ENCODE data around the gene TMEM52. TPM values are rescaled to one million over a fixed set of nuclear protein-coding genes. Genes with fewer than 3 reads are reported as not detected.

Gene TMEM52
- total RNA-seq, 1 experiment from 2014 or later = 9.6 TPM

- Mint-ChIP-seq H3K36me3 (ENCODE audit: insufficient read depth in 1 of 3, low read depth in 3 of 3) (no peaks in the 10 kb centered on the region), H3K27me3 (ENCODE audit: low read depth) (peaks cover 4% of the 10 kb centered on the region), H3K9me3 (peaks cover 5% of the 10 kb centered on the region in 2 experiments; a peak in 2 of 5 replicates), H3K4me1 (peaks cover 0 to 5% of the 10 kb centered on the region in 2 experiments; a peak in 2 of 4 replicates), H3K27ac (peak overlapping the region in 1 of 3 experiments; percentile 90; a peak in 1 of 7 replicates), H3K4me3 (no peak overlapping the region)
- no peak overlapping the region for H3K18ac ChIP-seq (ENCODE audit: insufficient read length, low read depth, low read length)
- H2AK5ac ChIP-seq (ENCODE audit: insufficient read length, low read length) = no peak overlapping the region
- no peak overlapping the region for H3K27ac ChIP-seq (ENCODE audit: insufficient read length, low read depth, low read length)
- no peak overlapping the region for H3K56ac ChIP-seq (ENCODE audit: insufficient read length, low read depth, low read length)
- no peak overlapping the region for H3K9ac ChIP-seq (ENCODE audit: extremely low read depth, insufficient read length, low read length)
- H3K9me3 ChIP-seq (ENCODE audit: control insufficient read depth, low read depth, low read length) = no peaks in the 10 kb centered on the region
- no peaks in the 10 kb centered on the region for H4K20me1 ChIP-seq (ENCODE audit: control insufficient read depth, insufficient read depth, insufficient read length)
- no peak overlapping the region for H3T11ph ChIP-seq (ENCODE audit: low read length)
- no peaks in the 10 kb centered on the region for H3K23me2 ChIP-seq (ENCODE audit: insufficient read length, low read depth, low read length, poor library complexity, severe bottlenecking)
- no peaks in the 10 kb centered on the region for H3K79me1 ChIP-seq (ENCODE audit: insufficient read depth, low read depth, low read length, poor library complexity, severe bottlenecking)
- no peak overlapping the region for H2BK20ac ChIP-seq (ENCODE audit: low read depth, low read length, poor library complexity, severe bottlenecking)
- DNase-seq = peak; percentile 37
- WGBS (ENCODE audit: extremely low coverage, insufficient read length, low lambda C conversion rate) = no CpG with 5 or more reads among the region's 29 CpGs
- TF ChIP-seq CTCF (conservative IDR thresholded peaks at IDR 0.05) = no peak
- H3K4me1 ChIP-seq (ENCODE audit: insufficient read depth, low read length) = no peaks in the 10 kb centered on the region
- no peak overlapping the region for H2AFZ ChIP-seq (ENCODE audit: low read length)
- H3K27me3 ChIP-seq (ENCODE audit: insufficient read depth, low read length) = no peaks in the 10 kb centered on the region
- H4K91ac ChIP-seq (ENCODE audit: insufficient read length, low read depth, low read length) = no peak overlapping the region
- no peak overlapping the region for H3K4ac ChIP-seq (ENCODE audit: low read depth, low read length)
- H3K14ac ChIP-seq (ENCODE audit: insufficient read depth, low read length) = no peak overlapping the region
- no peaks in the 10 kb centered on the region for H3K79me2 ChIP-seq (ENCODE audit: insufficient read depth, low read length)
- H3K4me2 ChIP-seq (ENCODE audit: insufficient read depth, insufficient read length, low read length) = no peak overlapping the region
- no peak overlapping the region for H2BK5ac ChIP-seq (ENCODE audit: insufficient read length, low read length)
- no peak overlapping the region for H3K23ac ChIP-seq (ENCODE audit: insufficient read length, low read depth, low read length)
- H4K8ac ChIP-seq (replicated peaks; ENCODE audit: insufficient read length, low read depth, low read length) = no peak overlapping the region
- H2BK15ac ChIP-seq (ENCODE audit: low read depth, low read length) = no peak overlapping the region
- no peak overlapping the region for H4K5ac ChIP-seq (ENCODE audit: insufficient read length, low read depth, low read length)
- H2BK12ac ChIP-seq (ENCODE audit: insufficient read length, low read depth, low read length) = no peak overlapping the region
- no peak overlapping the region for H2BK120ac ChIP-seq (ENCODE audit: low read depth, low read length, poor library complexity, severe bottlenecking)
Measured at GRCh38 chr1:1922956-1923833, 4.1 kb upstream of the TMEM52 start.

Data from H9 (cell line).